DLD1 (cell line): ENCODE measurements around the gene NUDC.
"Not testable (repeated sequence)": the region's sequence is repeated elsewhere in the genome, so short reads cannot be mapped to it uniquely, and the experiment has no call there.

Experiments used
- in situ Hi-C: cut with HindIII; loops from 2 replicates; pipeline ENCODE4 v1.10.0; 2017; ENCODE audit warnings: low sequenced_read_pairs

Gene NUDC

DNA sequence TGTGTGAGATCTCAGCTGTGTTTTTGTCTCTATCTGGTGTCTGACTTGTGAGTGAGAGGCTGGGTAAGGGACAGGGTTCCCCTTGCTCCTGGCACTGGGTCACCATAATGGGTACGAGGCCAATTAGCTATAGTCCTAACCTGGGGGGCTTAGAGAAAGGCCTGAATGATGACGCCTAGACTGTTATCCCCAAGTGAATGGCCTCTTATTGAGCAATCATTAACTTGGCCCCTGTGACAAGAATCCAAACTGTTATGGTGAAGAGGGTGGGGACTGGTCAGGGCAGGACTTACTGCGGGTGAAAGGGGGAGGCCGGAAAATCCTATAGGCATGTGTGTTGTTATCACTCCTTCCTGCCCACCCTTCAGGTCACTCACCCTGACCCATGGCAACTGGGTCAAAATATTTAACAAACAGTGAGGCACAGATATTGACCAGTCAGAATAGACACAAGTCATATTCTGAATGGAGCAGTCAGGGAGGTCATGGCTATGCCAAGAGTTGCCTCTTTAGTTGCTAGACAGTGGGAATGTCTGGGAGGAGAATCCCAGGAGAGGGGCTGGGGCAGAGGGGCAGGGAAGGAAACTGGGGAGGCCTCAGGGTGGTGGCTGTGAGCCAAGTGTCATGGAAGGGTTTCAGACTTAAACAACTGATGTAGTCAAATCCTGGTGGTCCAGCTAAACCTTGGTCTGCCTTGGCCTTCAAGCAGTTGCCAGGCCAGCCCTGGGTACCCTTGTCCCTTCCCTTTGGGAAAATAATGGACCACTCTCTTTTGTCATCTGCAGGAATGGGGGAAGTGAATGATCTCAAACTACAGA lies 11.0 kb upstream of the NUDC start:
- in situ Hi-C loops: no loop called here

GRCh38 chr1:26911399-26912146 lies 10.0 kb upstream of the NUDC start:
- in situ Hi-C loops: no loop called here

GRCh38 chr1:26912147-26912490 lies 9.4 kb upstream of the NUDC start:
- in situ Hi-C loops: no loop called here

DNA sequence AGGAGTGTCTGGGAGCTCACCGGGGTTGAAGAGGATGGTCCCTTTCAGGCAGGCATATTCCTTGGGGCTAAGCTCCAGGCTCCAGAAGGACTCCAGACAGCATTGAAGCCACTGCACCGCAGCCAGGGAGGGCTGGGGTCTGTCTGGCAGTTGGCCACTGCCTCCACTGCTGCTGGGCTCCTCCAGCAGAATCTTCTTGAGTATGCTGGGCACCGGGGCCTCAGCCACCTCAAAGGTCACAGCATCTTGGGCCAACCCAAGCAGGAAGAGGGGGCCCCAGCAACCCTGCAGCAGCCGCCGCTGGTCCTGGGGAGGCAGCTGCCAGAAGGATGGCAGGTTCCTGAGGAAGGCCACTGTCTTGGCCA lies 8.2 kb upstream of the NUDC start:
- in situ Hi-C loops: no loop called here

DNA sequence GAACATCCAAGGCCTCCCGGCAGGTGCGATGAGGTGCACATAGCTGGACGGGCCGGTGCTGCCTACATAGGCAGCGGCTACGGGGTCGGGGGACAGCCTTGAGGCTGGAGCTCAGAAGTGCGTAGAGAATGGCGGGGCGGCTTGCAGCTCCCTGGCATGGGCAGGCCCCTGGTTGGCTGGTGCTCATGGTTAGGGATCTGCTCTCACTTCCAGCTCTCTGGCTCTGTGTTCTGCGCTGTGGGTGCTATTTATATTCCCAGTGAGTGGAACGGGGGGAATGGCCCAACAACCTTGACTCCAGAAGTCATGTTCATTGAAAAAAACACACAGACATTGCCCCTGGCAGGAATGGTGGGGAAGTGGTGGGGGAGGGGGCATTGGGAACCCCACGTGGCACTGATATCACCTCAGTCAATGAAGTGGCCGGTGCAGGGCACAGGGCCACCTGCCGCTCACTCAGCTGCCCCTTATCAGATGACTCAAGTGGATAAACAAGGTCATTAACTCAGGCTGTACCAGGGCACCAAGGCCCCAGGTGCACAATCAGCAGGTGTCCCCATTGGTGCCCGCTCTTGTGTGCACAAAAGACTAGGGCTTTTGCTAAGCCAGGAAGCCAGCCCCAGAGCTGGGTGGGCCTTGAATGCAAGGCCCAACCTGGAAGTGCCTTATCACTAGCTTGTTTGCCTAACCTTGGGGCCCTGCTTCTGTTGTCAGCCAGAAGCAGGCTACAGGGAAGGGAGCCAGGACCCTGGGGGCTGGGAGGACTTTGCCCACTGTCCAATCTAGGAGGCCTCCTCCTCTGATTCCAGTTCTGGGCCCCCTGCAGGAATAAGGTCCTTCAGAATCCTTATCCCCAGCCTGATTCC lies 7.6 kb upstream of the NUDC start, which contains the start of gene NR0B2:
Gene NR0B2, minus strand, starts transcription at position 222 of the 866 bp plus-strand sequence. Its CDS starts 35 bp downstream, at position 187.
- in situ Hi-C loops: no loop called here

GRCh38 chr1:26915204-26915842 lies 6.2 kb upstream of the NUDC start:
- in situ Hi-C loops: no loop called here

DNA sequence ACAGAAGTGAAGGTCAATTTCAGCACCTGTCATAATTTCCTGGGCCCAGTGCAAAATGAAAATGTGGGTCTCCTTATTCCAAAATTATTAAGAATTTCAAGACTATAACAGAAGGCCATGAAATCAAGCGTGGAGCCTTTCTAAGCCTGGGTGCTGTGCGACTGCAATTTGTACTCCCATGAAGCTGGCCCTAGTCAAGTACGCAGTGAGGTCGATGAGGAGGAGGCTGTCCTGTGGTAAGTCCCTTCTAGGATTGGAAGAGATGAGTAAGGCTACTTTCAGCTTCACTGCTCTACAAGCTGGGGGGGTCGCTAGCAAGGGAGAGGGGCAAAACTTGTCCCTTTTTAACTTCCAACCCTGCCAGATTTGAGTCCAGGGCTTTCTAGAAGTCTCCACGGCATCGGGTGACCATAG lies 410 bp upstream of the NUDC start:
- in situ Hi-C loops: no loop called here

DNA sequence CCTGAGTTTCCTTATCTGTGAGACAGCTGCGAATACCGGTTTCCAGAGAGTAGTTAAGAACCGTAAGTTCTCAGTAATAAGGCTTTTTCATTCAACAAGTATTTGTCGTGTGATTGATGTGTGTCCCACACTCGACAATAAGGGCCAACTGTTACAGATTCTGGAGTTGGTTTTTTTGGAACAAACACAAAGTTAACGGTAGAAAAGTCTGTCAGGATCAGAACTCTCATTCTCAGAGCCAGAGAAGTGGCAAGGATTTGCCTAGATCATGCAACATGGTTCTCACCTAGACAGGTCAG lies 837 bp downstream of the NUDC start:
- in situ Hi-C loops: no loop called here

DNA sequence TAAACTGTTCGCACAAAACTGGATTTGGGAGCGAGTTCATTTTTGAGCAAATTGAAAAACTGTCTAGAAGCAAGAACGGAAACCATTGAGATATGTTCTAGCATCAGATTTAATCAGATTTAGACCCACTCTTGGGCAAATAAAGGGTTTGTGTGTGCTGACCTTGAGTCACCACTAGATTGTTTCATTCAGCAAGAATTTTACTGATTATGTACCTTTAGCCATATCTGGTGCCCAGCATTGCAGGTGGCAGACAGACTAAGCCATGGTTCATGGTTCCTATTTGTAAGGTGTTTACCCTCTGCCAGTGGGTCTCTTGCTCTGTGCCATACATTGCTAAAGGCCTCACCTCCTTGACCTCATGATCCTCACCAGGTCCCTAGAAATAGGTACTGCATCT lies 1.4 kb downstream of the NUDC start:
- in situ Hi-C loops: no loop called here

GRCh38 chr1:26923711-26924110 lies 2.2 kb downstream of the NUDC start:
- in situ Hi-C loops: no loop called here

GRCh38 chr1:26932531-26932930 lies 11.0 kb downstream of the NUDC start:
- in situ Hi-C loops: no loop called here

- in situ Hi-C loops: no loop called here
Observed at GRCh38 chr1:26936823-26937222, 15.3 kb downstream of the NUDC start.

- in situ Hi-C loops: no loop called here
Observed at GRCh38 chr1:26938004-26938658, 16.6 kb downstream of the NUDC start.

GRCh38 chr1:26938659-26939025 lies 17.1 kb downstream of the NUDC start:
- in situ Hi-C loops: no loop called here

DNA sequence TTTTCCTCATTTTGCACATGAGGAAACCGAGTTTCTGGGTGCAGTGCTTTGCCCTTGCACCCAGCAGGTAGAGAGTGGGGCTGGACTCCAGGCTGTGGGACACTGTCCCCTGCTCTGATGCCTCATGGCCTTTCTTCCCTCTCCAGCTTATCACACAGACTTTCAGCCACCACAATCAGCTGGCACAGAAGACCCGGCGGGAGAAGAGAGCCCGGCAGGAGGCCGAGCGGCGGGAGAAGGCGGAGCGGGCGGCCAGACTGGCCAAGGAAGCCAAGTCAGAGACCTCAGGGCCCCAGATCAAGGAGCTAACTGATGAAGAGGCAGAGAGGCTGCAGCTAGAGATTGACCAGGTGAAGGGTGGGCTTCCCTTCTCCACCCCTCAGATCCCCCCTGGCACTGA lies 19.8 kb downstream of the NUDC start:
- in situ Hi-C loops: no loop called here

DNA sequence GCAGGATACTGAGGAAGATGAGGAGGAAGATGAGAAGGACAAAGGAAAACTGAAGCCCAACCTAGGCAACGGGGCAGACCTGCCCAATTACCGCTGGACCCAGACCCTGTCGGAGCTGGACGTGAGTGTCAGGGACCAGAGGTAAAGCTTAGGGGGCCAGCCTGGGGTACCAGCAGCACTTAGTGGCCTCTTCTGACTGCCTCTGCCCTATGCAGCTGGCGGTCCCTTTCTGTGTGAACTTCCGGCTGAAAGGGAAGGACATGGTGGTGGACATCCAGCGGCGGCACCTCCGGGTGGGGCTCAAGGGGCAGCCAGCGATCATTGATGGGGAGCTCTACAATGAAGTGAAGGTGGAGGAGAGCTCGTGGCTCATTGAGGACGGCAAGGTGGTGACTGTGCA lies 21.1 kb downstream of the NUDC start:
- in situ Hi-C loops: no loop called here

DNA sequence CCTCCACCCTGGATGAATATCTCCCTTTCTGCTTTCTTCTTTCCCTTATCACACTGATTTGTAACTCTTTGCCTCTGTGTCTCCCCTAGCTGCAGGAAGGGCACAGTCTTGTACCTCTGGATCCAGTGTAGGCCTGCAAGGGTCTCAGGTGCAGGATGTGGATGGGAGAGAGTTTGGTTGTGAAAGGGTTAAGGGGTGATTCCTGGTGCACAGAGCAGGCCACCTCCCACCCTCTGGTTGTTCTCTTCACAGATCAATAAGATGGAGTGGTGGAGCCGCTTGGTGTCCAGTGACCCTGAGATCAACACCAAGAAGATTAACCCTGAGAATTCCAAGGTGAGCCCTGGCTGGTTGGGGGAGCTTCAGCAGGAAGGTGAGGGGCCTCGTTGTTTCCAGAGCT lies 23.6 kb downstream of the NUDC start:
- in situ Hi-C loops: no loop called here

DNA sequence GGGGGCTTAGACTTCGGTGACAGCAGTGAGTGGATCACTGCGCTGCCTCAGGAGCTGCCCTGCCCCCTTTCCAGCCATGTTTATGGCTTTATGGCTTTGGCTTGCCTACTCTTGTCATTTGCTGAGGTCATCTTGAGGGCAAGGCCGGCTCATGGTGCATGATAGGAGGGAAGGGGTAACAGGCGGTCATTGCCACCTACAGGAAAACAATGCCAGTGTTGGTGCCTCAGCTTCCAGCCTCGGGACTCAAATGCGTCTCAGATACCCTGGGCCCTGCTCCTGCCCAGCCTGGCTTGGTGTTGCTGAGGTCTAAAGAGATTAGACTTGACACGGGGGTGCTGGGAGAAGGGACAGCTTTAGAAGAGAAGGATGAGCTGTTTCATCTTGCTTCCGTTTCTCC lies 24.2 kb downstream of the NUDC start:
- in situ Hi-C loops: no loop called here

DNA sequence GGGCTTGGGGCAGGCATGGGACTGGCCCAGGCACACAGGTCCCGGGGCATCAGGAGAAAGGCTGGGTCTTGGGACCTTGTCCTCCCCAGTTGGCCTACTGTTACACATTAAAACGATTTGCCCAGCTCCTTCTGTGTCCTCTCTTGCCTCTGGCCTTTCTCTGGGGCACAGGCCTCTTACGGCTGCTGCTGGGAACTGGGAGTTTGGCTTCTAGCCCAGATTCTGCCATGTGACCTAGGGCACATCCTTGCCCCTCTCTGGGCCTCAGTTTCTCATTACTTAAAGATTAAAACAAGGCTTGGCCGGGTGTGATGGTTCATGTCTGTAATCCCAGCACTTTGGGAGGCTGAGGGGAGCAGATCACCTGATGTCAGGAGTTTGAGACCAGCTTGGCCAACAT lies 24.7 kb downstream of the NUDC start:
- in situ Hi-C loops: no loop called here

DNA sequence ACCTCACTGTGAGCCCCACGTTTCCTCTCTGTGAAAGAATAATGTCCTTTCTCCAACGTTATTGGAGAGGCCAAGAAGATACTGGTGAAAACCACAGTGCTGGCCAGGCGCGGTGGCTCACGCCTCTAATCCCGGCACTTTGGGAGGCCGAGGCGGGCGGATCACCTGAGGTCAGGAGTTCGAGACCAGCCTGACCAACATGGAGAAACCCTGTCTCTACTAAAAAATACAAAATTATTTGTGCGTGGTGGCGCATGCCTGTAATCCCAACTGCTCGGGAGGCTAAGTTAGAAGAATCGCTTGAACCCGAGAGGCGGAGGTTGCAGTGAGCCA lies 27.1 kb downstream of the NUDC start:
- in situ Hi-C loops: not testable (repeated sequence)
